IgD-negative memory B cell (primary cell): ENCODE data around the gene NAV2. TPM values are rescaled to one million over a fixed set of nuclear protein-coding genes. Genes with fewer than 3 reads are reported as not detected.
"Not testable (repeated sequence)": the region's sequence is repeated elsewhere in the genome, so short reads cannot be mapped to it uniquely, and the experiment has no call there.

Experiments used
- H3K27ac Mint-ChIP-seq, 3 donors: one replicate each; pipeline ENCODE4 v1.8.0; 2020 to 2022; ENCODE audit warnings: mild to moderate bottlenecking in 3 of 3, mixed read lengths in 3 of 3, moderate library complexity in 1 of 3
- H3K27me3 Mint-ChIP-seq: one replicate; pipeline ENCODE4 v1.8.0; 2021; ENCODE audit warnings: mixed read lengths
- H3K36me3 Mint-ChIP-seq: one replicate; pipeline ENCODE4 v1.8.0; 2020; ENCODE audit warnings: mild to moderate bottlenecking, mixed read lengths
- H3K4me1 Mint-ChIP-seq, 3 donors: one replicate each; pipeline ENCODE4 v1.8.0; 2020 to 2022; ENCODE audit warnings: mixed read lengths in 3 of 3, mild to moderate bottlenecking in 1 of 3
- H3K4me3 Mint-ChIP-seq, 4 donors: one replicate each; pipeline ENCODE4 v1.8.0; 2020 to 2022; ENCODE audit warnings: mild to moderate bottlenecking in 4 of 4, mixed read lengths in 4 of 4, moderate library complexity in 3 of 4
- H3K9me3 Mint-ChIP-seq, 3 donors: one replicate each; pipeline ENCODE4 v1.8.0; 2020 to 2021; ENCODE audit warnings: mixed read lengths in 3 of 3, mild to moderate bottlenecking in 1 of 3
- polyA plus RNA-seq: library from polyadenylated mRNA; unstranded; fragments of 300-500 nt; fragmentation: Illumina TruSeq; gene quantifications from one replicate; pipeline ENCODE4 v1.2.3, GENCODE V29; 2021

NAV2 gene
- polyA plus RNA-seq, 1 donor from 2014 or later, result 0.19 TPM

DNA sequence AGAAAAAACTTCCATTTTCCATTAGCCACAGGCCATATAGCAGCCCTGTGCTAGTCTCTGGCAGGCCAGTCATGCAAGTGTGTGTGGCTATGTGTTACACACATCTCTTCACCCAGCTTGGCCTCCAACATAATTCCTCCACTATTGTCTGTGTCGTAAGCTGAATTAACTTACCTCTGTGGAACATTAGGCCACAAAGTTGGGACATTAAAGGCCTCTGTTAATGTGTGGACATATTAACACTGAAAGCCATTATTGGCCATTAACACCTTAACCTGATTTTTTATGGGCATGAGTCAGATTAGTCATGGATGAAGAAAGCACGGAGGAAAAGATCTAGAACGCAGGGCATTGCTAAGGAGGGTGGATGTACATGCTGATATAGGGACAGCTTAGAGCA, 347.5 kb downstream of the NAV2 start:
- H3K27me3 Mint-ChIP-seq, result peaks cover 1% of the 10 kb centered on the region
- H3K9me3 Mint-ChIP-seq, result no peaks in the 10 kb centered on the region
- H3K27ac Mint-ChIP-seq, result no peak overlapping the region
- peaks cover 2% of the 10 kb centered on the region for H3K36me3 Mint-ChIP-seq
- no peak overlapping the region for H3K4me3 Mint-ChIP-seq
- no peaks in the 10 kb centered on the region for H3K4me1 Mint-ChIP-seq

DNA sequence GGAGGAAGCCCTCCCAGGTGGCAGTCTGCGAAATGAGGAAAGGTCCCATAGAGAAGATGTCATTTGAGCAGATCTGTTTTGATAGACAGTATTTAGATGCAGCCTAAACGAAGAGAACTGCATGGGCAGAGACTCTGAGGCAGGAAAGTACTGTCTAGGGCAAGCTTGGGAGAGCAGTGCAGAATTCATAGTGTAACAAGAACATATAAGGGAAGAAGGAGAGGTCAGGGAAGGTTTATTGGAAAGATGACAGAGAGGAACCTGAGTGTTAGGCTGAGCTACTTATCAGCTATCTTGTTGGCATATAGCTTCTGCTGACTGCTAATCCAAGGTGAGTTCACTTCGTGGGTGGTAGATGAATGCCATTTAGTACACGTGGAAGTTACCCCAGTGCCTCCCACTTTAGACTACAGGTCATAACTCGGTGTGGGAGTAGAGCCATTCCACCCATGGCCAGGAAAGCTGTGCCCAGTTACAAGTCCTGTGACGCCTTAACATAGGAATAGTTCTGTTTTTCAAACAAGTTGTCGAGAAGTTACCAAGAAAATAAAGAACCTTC, 348.1 kb downstream of the NAV2 start:
- Mint-ChIP-seq H3K27me3 (peaks cover 1% of the 10 kb centered on the region), H3K4me3 (no peak overlapping the region), H3K36me3 (no peaks in the 10 kb centered on the region)

GRCh38 chr11:20061776-20062175, 349.1 kb downstream of the NAV2 start:
- H3K4me3 Mint-ChIP-seq, result no peak overlapping the region
- no peaks in the 10 kb centered on the region for H3K9me3 Mint-ChIP-seq
- no peaks in the 10 kb centered on the region for H3K36me3 Mint-ChIP-seq
- peaks cover 1% of the 10 kb centered on the region for H3K27me3 Mint-ChIP-seq
- no peaks in the 10 kb centered on the region for H3K4me1 Mint-ChIP-seq
- H3K27ac Mint-ChIP-seq, result no peak overlapping the region

More for the DNA sequence above, 348.1 kb downstream of the NAV2 start:
- no peaks in the 10 kb centered on the region for H3K9me3 Mint-ChIP-seq
- H3K4me1 Mint-ChIP-seq, result no peaks in the 10 kb centered on the region
- no peak overlapping the region for H3K27ac Mint-ChIP-seq

DNA sequence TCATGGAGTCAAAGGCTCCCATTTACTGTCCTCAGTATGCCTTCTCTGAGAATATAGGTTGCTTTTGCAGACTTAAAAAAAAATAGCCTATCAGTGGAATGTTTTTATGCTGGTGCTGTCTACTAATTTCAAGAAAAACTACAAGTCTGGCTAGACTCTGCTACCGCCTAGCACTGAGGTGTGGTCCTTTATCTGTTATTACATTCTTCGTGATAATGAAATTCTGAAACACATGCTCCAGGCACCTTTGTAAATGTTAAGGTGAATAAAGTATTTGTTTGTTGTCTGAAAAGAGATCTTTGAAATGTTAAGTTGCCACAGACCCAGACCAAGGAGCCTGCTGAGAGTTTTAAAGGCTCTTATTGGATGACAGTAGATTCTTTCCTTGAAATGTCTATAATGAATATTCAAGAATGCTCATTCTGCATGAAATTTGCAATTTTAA, 352.3 kb downstream of the NAV2 start:
- Mint-ChIP-seq H3K27ac (no peak overlapping the region), H3K36me3 (no peaks in the 10 kb centered on the region), H3K9me3 (no peaks in the 10 kb centered on the region), H3K4me1 (no peaks in the 10 kb centered on the region), H3K4me3 (no peak overlapping the region), H3K27me3 (no peaks in the 10 kb centered on the region)

DNA sequence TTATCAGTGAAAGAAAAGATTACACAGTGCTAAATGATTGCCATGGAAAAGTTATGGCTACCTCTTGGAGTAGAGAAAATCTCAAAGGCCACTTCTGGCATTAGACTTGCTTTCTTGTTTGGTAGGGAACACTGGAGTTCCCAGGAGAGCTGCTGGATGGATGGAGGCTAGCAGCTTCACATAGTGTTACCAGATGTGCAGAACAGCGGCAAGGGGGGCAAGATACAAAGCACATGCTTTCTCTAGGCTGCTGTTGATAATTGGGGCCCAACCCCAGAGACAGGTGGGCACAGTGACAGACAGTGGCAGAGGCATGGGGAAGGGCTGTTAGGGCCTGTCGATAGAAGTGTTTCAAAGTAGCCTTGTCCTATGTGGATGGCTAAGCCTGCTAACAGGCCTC, 352.8 kb downstream of the NAV2 start:
- Mint-ChIP-seq H3K27ac (no peak overlapping the region), H3K4me1 (no peaks in the 10 kb centered on the region), H3K27me3 (no peaks in the 10 kb centered on the region), H3K4me3 (no peak overlapping the region), H3K9me3 (no peaks in the 10 kb centered on the region), H3K36me3 (no peaks in the 10 kb centered on the region)

DNA sequence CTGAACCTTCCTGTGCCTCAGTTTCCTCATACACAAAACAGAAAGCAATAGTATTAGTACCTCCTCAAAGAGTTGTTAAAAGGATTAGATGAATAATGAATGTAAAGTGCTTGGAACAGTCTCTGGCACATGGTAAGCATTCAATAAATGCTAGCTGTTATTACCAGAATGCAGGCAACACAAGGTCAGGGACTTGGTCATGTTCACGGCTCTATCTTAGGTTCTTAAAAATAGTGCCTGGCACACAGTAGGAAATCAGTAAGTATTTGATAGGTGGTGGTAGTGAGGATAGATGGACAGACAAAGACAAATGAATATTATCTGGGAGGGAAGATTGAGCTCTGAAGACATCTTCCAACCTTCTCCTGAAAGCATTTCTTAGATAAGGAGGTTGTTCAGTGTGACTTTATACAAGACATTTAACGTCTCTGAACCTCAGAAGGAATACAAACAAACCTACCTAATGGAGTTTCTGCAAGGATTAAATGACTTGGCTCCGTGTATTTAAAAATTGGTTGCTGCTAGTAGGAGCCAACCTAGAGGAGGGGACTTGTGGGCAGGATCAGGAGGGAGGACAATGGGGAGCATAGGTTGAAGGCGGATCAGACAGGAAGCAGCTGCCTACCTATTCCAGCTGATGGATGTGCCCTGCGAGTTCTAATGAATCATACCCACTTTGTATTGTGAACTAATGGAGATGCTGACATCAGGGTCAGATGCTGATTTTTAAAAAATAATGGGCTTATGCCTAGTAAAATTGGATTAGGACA, 353.6 kb downstream of the NAV2 start:
- no peaks in the 10 kb centered on the region for H3K27me3 Mint-ChIP-seq
- no peaks in the 10 kb centered on the region for H3K9me3 Mint-ChIP-seq
- no peak overlapping the region for H3K27ac Mint-ChIP-seq
- no peaks in the 10 kb centered on the region for H3K36me3 Mint-ChIP-seq
- H3K4me3 Mint-ChIP-seq, result no peak overlapping the region
- no peaks in the 10 kb centered on the region for H3K4me1 Mint-ChIP-seq

GRCh38 chr11:20066783-20067156, 354.1 kb downstream of the NAV2 start:
- H3K4me3 Mint-ChIP-seq, result no peak overlapping the region
- no peaks in the 10 kb centered on the region for H3K4me1 Mint-ChIP-seq

GRCh38 chr11:20067665-20068064, 355.0 kb downstream of the NAV2 start:
- Mint-ChIP-seq H3K4me3 (no peak overlapping the region), H3K27ac (no peak overlapping the region)

More at GRCh38 chr11:20066783-20067156, 354.1 kb downstream of the NAV2 start:
- no peak overlapping the region for H3K27ac Mint-ChIP-seq
- H3K36me3 Mint-ChIP-seq, result no peaks in the 10 kb centered on the region
- H3K27me3 Mint-ChIP-seq, result no peaks in the 10 kb centered on the region
- H3K9me3 Mint-ChIP-seq, result peaks cover 0 to under 1% (median 0%) of the 10 kb centered on the region in 3 donors

GRCh38 chr11:20068691-20069090, 356.1 kb downstream of the NAV2 start:
- Mint-ChIP-seq H3K27me3 (no peaks in the 10 kb centered on the region), H3K4me1 (no peaks in the 10 kb centered on the region), H3K36me3 (no peaks in the 10 kb centered on the region), H3K27ac (no peak overlapping the region), H3K9me3 (peaks cover 0 to 5% (median 0%) of the 10 kb centered on the region in 3 donors), H3K4me3 (no peak overlapping the region)

More at GRCh38 chr11:20067665-20068064, 355.0 kb downstream of the NAV2 start:
- Mint-ChIP-seq H3K9me3 (peaks cover 0 to 5% (median 0%) of the 10 kb centered on the region in 3 donors), H3K4me1 (no peaks in the 10 kb centered on the region), H3K27me3 (no peaks in the 10 kb centered on the region), H3K36me3 (no peaks in the 10 kb centered on the region)

- peaks cover 0 to 5% (median 0%) of the 10 kb centered on the region in 3 donors for H3K9me3 Mint-ChIP-seq
- no peaks in the 10 kb centered on the region for H3K36me3 Mint-ChIP-seq
- H3K4me1 Mint-ChIP-seq, result no peaks in the 10 kb centered on the region
- no peak overlapping the region for H3K27ac Mint-ChIP-seq
- H3K27me3 Mint-ChIP-seq, result no peaks in the 10 kb centered on the region
- no peak overlapping the region for H3K4me3 Mint-ChIP-seq
Observed at GRCh38 chr11:20070459-20070858, 357.8 kb downstream of the NAV2 start.

DNA sequence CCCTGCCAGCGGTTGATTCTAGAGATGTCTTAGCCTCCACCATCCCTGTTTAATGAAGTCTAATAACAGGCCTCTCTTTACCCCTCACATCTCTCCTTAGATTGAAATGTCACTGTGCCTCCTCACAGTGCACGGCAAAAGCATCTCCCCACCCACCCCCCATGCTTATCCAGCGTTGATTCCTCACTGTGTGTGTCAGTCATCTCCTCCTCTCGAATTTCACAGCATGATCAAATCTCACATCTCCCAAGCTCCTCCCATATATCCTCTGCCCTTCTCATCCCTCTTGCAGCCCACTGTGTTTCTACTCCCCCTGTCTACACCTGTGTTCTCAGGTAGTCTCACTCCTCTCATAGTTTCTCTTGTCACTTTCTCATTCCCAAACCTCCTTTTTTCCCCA, 363.0 kb downstream of the NAV2 start:
- Mint-ChIP-seq H3K4me3 (no peak overlapping the region), H3K27me3 (peaks cover 1% of the 10 kb centered on the region), H3K27ac (no peak overlapping the region), H3K36me3 (peaks cover 3% of the 10 kb centered on the region), H3K4me1 (peaks cover 13 to 23% (median 18%) of the 10 kb centered on the region in 3 donors), H3K9me3 (peaks cover 0 to 5% (median 2%) of the 10 kb centered on the region in 3 donors)

DNA sequence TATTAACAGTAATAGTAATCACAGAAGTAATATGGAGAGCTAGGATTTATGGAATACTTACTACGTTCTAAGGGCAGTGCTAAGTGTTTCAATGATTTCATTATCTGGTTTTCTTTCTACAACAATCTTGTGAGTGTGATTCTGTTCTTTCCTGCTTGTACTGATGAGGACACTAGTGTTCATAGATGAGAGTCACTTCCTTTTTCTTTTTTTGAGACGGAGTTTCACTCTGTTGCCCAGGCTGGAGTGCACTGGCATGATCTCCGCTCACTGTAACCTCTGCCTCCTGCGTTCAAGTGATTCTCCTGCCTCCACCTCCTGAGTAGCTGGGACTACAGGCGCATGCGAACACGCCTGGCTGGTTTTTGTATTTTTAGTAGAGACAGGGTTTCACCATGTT, 366.2 kb downstream of the NAV2 start:
- H3K36me3 Mint-ChIP-seq, result peaks cover 3% of the 10 kb centered on the region

DNA sequence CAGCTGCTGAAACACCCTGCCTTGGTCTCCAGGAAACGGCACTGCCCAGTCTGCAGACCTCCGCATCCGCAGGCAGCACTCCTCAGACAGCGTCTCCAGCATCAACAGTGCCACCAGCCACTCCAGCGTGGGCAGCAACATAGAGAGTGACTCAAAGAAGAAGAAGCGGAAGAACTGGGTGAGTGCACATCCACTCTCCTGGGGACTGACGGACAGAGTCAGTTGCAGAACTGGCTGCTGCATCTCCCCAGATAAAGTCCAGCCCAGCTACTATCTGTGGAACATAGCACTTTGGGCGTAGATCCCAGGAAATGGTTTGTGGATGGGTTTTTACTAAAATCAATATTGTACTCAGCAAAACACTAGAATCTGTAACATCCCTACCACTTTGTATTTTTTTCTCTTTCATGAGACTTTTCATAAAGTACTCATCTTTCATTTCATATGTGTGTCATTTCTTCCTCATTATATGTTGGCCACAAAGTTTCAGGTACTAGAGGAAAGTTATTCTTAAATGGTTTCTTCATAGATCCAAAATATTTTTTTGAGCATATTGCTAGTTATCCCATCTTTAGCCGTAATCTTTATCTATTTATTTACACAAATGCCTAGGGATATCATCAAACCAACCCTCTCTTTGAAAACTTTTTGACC, 367.5 kb downstream of the NAV2 start:
- peaks cover 3% of the 10 kb centered on the region for H3K36me3 Mint-ChIP-seq
- peaks cover 20 to 37% (median 36%) of the 10 kb centered on the region in 3 donors for H3K4me1 Mint-ChIP-seq
- peak overlapping the region in 1 of 3 donors; percentile 23 for H3K27ac Mint-ChIP-seq
- peaks cover 0 to 3% (median 2%) of the 10 kb centered on the region in 3 donors for H3K9me3 Mint-ChIP-seq
- peak overlapping the region in 3 of 4 donors; percentile 18 to 83 (median 51) for H3K4me3 Mint-ChIP-seq
- H3K27me3 Mint-ChIP-seq, result peaks cover 1% of the 10 kb centered on the region

More for the DNA sequence above, 366.2 kb downstream of the NAV2 start:
- H3K4me3 Mint-ChIP-seq, result peak overlapping the region in 1 of 4 donors; percentile 83
- peaks cover 0 to 2% (median 0%) of the 10 kb centered on the region in 3 donors for H3K9me3 Mint-ChIP-seq
- H3K27ac Mint-ChIP-seq, result peak overlapping the region in 1 of 3 donors; percentile 23
- H3K27me3 Mint-ChIP-seq, result peaks cover 1% of the 10 kb centered on the region
- H3K4me1 Mint-ChIP-seq, result peaks cover 16 to 31% (median 28%) of the 10 kb centered on the region in 3 donors

DNA sequence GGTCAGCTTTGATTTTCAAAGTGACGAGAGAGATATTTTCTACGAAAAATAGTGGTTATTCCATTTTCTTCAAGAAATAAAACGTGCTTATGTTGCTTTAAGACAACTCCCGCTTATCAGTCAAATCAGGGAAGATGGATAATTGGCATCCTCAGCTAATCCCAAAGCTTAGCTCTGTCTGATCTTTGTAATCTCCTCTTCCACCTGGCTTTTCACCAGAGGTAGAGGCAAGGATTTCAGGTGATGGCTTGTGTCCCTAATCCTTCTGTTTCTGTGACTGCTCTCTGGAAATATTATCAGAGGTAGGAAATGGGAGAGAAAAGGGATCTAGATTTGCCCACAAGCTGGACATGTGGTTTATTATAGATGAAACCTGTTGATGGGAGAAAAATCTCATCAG, 368.7 kb downstream of the NAV2 start:
- Mint-ChIP-seq H3K27me3 (peaks cover 1% of the 10 kb centered on the region), H3K27ac (no peak overlapping the region), H3K4me3 (no peak overlapping the region), H3K4me1 (peaks cover 20 to 37% (median 36%) of the 10 kb centered on the region in 3 donors), H3K9me3 (peaks cover 0 to 3% (median 0%) of the 10 kb centered on the region in 3 donors), H3K36me3 (peaks cover 3% of the 10 kb centered on the region)

DNA sequence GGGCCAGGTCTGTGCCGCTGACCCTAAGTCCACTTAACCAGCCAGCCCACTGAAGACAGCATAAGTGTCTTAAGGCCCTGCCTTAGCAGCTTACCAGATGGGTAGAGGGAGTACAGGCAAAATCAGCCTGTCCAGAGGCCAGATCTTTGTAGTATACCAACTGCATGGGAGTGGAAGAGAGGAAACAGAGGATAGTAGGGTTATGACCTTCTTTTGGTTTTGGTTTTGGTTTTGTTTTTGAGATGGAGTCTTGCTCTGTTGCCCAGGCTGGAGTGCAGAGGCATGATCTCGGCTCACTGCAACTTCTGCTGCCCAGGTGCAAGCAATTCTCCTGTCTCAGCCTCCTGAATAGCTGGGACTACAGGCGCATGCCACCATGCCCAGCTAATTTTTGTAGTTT, 371.2 kb downstream of the NAV2 start:
- peak overlapping the region in 1 of 3 donors; percentile 16 for H3K27ac Mint-ChIP-seq
- H3K9me3 Mint-ChIP-seq, H3K36me3 Mint-ChIP-seq, H3K27me3 Mint-ChIP-seq: not testable (repeated sequence)
- H3K4me3 Mint-ChIP-seq, result peak overlapping the region in 2 of 4 donors; percentile 39 to 59
- H3K4me1 Mint-ChIP-seq, result peaks cover 27 to 44% (median 34%) of the 10 kb centered on the region in 3 donors
